Heart left ventricle (tissue), 16 donors: Measurements from ENCODE around the gene PODNL1. TPM values are rescaled to one million over a fixed set of nuclear protein-coding genes. Genes with fewer than 3 reads are reported as not detected.

ENCODE experiments used
- ATAC-seq, 4 donors: fragments of 200-7000 bp; cut with Tn5 transposase; one replicate each; pipeline ENCODE4 v1.9.1; 2020 to 2022; ENCODE audit warnings: moderate library complexity in 4 of 4, mild to moderate bottlenecking in 3 of 4, moderate number of reproducible peaks in 1 of 4
- DNase-seq, 5 donors: peaks; one replicate each; pipeline ENCODE4 v3.0.0-alpha.2; 2020
- H3K27ac ChIP-seq, 12 donors: fragments of 200-600 bp; sonication (generic) in 4 of 12; one replicate each; pipeline versions ENCODE4 v1.5.0 to v1.8.0; 2016 to 2022; ENCODE audit warnings: mild to moderate bottlenecking in 2 of 12
- H3K27me3 ChIP-seq, 9 donors: fragments of 200-600 bp; sonication (generic) in 2 of 9; one replicate each; pipeline versions ENCODE4 v1.5.1 to v1.8.0; 2016 to 2022; ENCODE audit warnings: mild to moderate bottlenecking in 3 of 9
- H3K36me3 ChIP-seq, 9 donors: fragments of 200-600 bp; sonication (generic) in 2 of 9; one replicate each; pipeline versions ENCODE4 v1.5.0 to v1.8.0; 2018 to 2022; ENCODE audit warnings: mild to moderate bottlenecking in 2 of 9
- H3K4me1 ChIP-seq, 12 donors: fragments of 200-600 bp; sonication (generic) in 4 of 12; one replicate each; pipeline versions ENCODE4 v1.5.0 to v1.8.0; 2016 to 2022; ENCODE audit warnings: mild to moderate bottlenecking in 3 of 12
- H3K4me3 ChIP-seq, 12 donors: fragments of 200-600 bp; sonication (generic) in 4 of 12; one replicate each; pipeline versions ENCODE4 v1.5.0 to v1.8.0; 2017 to 2022; ENCODE audit warnings: mild to moderate bottlenecking in 9 of 12, moderate library complexity in 4 of 12
- H3K9me3 ChIP-seq, 12 donors: fragments of 200-600 bp; sonication (generic) in 4 of 12; one replicate each; pipeline versions ENCODE4 v1.5.0 to v1.8.0; 2016 to 2022; ENCODE audit warnings: mild to moderate bottlenecking in 1 of 12
- POLR2A ChIP-seq, 2 donors: fragments of 450-650 bp; IDR thresholded peaks; one replicate each; pipeline ENCODE4 v1.6.1; 2017; ENCODE audit warnings: antibody characterized with exemption in 2 of 2, mild to moderate bottlenecking in 2 of 2, moderate library complexity in 2 of 2
- WGBS, 4 donors: extraction: QIAGEN DNeasy Blood & Tissue Kit in 2 of 4; methylation state at CpG; one replicate each; pipeline versions ENCODE4 v1.1.5 to v1.1.7; 2013 to 2018; 5-methylcytosine and 5-hydroxymethylcytosine counted together
- intact Hi-C, 10 donors: fragments of 100-400 bp; cut with DNase I; formaldehyde crosslinking; loops; one replicate each; pipeline versions ENCODE4 v1.11.1 to v1.14.2; 2022
- polyA plus RNA-seq, 2 donors: library from polyadenylated mRNA; stranded (reverse); fragments of 200-250 nt; gene quantifications; one replicate each; pipeline ENCODE4 v1.2.3, GENCODE V29; 2013
- total RNA-seq, 9 donors: library from RNA; depleted of rRNA in 2 of 9; stranded (reverse); fragments of >200 nt in 2 of 9; fragmentation: NEBNext Ultra II Directional in 3 of 9; extraction: Animal tissue kit (Norgen Biotek cat#: 25700) in 3 of 9; gene quantifications; one replicate each; pipeline versions ENCODE4 v1.1.0 to v1.2.4, GENCODE V29; 2016 to 2023
- TF ChIP-seq, protein P1 (sequence below), 12 donors: fragments of 200-600 bp; sonication (generic) in 4 of 12; IDR thresholded peaks; one replicate each; pipeline versions ENCODE4 v1.5.0 to v1.8.0; 2018 to 2022; ENCODE audit warnings: antibody characterized with exemption in 12 of 12, mild to moderate bottlenecking in 5 of 12
- donor health status: ischemic (EF 13 %, LVEDD 7.1; RV severe dilation, severe dysfunction).
- donor health status: healthy with polysubstance abuse.
- donor health status: DM: no; HTN: yes; CAD: no.
- donor health status: DM: no; HTN: no; CAD: no.
- donor health status: ischemic (EF 25% LVEDD 6.9; RV normal size, moderate dysfunction).
- donor health status: ischemic (EF 25% LVEDD 5.7; RV mildly dilated, moderate dysfunction).
- donor health status: healthy.
- donor health status: DM: yes; HTN: yes; CAD: no.
- donor health status: ischemic (EF 35%, LVEDD 5.7; RV mildly dilated, moderate dysfunction).
- donor health status: nonischemic (EF 11% LVEDD 7.7; RV severe dilation, severe dysfunction).
- donor health status: DM: yes; HTN: yes; CAD: no.
- donor health status: PGD.
- donor health status: ischemic (EF 29% LVEDD 5.4; RV normal size, mild dysfunction).
- donor health status: nonischemic (EF 23%, LVEDD 6.1; RV moderate dilation, normal function).

The PODNL1 gene
- total and polyA plus RNA-seq, 11 donors, result 0.36 to 6.3 (median 1.6) TPM; not detected in 1

DNA sequence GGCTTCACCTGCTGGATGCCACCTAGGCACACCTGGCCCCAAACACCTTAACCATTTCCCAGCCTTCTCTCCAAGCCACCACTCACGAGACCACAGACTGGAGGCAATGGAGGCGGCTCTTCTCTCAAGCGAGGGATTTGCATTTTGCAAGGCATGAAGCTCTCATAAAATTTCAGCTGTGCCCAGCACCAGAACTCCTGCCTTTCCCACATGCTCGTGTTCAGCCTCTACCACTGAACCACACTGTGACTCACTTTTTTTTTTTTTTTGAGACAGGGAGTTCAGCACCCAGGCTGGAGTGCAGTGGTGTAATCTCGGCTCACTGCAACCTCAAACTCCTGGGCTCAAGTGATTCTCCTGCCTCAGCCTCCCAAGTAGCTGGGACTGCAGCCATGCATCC, 50.7 kb downstream of the PODNL1 start:
- ATAC-seq, result no peak

DNA sequence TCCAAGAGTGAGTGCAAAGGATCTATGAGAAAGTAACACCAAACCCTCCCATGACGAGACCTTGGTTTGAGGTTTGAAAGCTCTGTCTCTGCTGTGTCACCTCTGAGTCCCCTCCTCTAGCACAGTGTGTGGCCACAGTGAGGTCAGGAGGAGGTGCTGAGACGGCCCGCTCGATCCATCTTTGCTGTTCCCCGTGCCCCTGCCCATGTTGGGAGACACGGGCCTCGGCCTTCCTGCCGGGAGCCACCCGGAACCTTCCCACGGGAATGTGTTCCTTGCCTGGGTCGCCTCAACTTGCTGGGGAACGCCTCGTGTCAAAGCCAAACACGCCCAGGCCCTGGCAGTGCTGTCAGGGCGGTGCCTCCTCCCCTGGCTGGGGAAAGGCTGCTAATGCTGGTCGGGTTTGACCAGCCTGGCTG, 51.2 kb downstream of the PODNL1 start:
- no peak for TF ChIP-seq POLR2A (IDR thresholded peaks at IDR 0.05)
- TF ChIP-seq, protein P1, sequence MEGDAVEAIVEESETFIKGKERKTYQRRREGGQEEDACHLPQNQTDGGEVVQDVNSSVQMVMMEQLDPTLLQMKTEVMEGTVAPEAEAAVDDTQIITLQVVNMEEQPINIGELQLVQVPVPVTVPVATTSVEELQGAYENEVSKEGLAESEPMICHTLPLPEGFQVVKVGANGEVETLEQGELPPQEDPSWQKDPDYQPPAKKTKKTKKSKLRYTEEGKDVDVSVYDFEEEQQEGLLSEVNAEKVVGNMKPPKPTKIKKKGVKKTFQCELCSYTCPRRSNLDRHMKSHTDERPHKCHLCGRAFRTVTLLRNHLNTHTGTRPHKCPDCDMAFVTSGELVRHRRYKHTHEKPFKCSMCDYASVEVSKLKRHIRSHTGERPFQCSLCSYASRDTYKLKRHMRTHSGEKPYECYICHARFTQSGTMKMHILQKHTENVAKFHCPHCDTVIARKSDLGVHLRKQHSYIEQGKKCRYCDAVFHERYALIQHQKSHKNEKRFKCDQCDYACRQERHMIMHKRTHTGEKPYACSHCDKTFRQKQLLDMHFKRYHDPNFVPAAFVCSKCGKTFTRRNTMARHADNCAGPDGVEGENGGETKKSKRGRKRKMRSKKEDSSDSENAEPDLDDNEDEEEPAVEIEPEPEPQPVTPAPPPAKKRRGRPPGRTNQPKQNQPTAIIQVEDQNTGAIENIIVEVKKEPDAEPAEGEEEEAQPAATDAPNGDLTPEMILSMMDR (IDR thresholded peaks at IDR 0.05), result no peak
- ATAC-seq (no peak), DNase-seq (no peak)
- no peaks in the 10 kb centered on the region for H3K36me3 ChIP-seq
- no peak overlapping the region for H3K4me3 ChIP-seq
- H3K4me1 ChIP-seq, result peaks cover 0 to 9% (median 1%) of the 10 kb centered on the region in 12 donors
- H3K27ac ChIP-seq, result no peak overlapping the region
- intact Hi-C loops, result loop anchor here in 5 of 10 donors (10.0 kb wide), 3 partner anchors 158 to 458 kb away; no protein-coding TSS in a partner anchor
- WGBS, 4 donors, result 71 to 78% (median 72%) methylated on average over 13 to 16 of the region's 16 CpGs
- no peaks in the 10 kb centered on the region for H3K27me3 ChIP-seq
- H3K9me3 ChIP-seq, result no peaks in the 10 kb centered on the region

More for the DNA sequence above, 50.7 kb downstream of the PODNL1 start:
- TF ChIP-seq, protein P1 (IDR thresholded peaks at IDR 0.05), result no peak
- no peak for TF ChIP-seq POLR2A (IDR thresholded peaks at IDR 0.05)
- H3K27me3 ChIP-seq, result no peaks in the 10 kb centered on the region
- no peak for DNase-seq
- intact Hi-C loops, result loop anchor here in 5 of 10 donors (10.0 kb wide), 3 partner anchors 157 to 457 kb away; no protein-coding TSS in a partner anchor
- no peaks in the 10 kb centered on the region for H3K9me3 ChIP-seq
- no peak overlapping the region for H3K27ac ChIP-seq
- WGBS, 4 donors, result 73 to 86% (median 80%) methylated on average over 5 of the region's 5 CpGs
- no peaks in the 10 kb centered on the region for H3K36me3 ChIP-seq
- no peak overlapping the region for H3K4me3 ChIP-seq
- peaks cover 0 to 8% (median 0%) of the 10 kb centered on the region in 12 donors for H3K4me1 ChIP-seq

DNA sequence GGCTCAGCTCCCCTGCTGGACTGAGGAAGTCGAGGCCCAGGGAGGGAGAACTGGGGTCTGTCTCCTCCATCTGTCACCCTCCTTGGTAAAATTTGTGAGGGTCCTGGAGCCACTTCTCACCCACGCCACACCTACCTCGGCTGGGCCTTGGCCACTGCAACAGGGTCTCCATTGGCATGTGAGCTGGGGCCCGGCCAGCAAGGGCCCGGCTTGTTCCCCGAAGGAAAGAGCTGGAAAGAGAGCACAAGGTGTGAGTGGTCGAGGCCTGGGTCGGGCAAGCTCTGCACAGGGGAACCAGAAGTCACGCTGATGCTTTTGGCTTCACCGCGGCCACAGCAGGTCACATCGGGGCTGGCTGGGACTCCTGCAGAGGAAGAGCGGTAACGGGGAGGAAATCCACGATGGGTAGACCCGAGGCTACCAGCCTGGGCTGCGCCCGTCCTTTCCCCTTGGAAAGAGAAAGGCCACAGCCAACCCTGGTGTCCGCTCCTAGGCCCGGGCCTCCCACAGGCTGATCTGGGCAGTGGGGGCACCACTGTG, 52.3 kb downstream of the PODNL1 start:
- no peak overlapping the region for H3K27ac ChIP-seq
- TF ChIP-seq, protein P1 (IDR thresholded peaks at IDR 0.05), result no peak
- no peak for TF ChIP-seq POLR2A (IDR thresholded peaks at IDR 0.05)
- H3K4me1 ChIP-seq, result peaks cover 0 to 20% (median 12%) of the 10 kb centered on the region in 12 donors
- DNase-seq, result no peak
- intact Hi-C loops, result loop anchor here in 5 of 10 donors (10.0 kb wide), 3 partner anchors 159 to 459 kb away; no protein-coding TSS in a partner anchor
- H3K36me3 ChIP-seq, result no peaks in the 10 kb centered on the region
- ATAC-seq, result no peak
- 89 to 95% (median 93%) methylated on average over 14 to 20 of the region's 20 CpGs for WGBS, 4 donors
- no peak overlapping the region for H3K4me3 ChIP-seq
- H3K9me3 ChIP-seq, result no peaks in the 10 kb centered on the region
- no peaks in the 10 kb centered on the region for H3K27me3 ChIP-seq

DNA sequence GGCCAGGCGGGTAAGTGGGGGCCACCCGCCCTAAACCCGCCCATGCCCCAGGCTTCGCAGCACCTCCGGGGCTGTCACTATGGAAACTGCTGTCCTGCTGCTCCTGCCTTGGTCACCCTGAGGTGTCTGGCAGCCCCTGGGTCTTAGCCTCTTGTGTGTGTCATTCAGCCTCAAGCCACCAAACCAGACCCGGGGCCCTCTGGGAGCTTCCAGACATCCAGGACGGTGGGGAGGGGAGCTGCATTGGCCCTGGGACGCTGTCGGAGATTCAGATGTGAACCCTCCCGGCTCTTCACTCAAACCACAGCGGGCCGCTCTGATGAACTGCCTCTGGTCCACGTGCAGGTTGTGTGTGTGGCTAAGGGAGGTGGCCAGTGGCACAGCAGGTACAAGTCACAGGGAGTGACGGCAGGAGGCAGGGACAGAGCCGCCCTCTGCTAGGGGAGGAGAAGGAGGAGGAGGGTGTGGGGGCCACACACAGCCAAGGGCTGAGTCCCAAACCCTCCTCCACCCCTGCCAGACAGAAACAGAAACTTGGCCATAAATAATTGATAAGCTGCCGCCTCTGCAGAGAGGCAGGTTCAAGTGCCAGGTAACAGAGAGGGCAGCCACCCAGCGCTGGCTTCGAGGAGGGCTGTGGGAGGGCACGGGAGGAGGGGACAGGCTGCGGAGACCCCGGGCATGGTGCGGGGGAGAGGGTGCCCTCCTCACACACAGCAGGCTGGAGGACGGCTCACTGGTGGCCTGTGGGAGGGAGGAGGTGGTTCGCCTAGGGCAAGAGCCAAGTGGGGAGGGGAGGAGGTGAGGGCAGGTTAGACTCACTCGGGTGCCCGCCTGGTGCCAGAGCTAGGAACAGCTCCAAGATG, 53.3 kb downstream of the PODNL1 start:
- no peak for ATAC-seq

More for the DNA sequence above, 53.3 kb downstream of the PODNL1 start:
- H3K36me3 ChIP-seq, result no peaks in the 10 kb centered on the region
- H3K27me3 ChIP-seq, result no peaks in the 10 kb centered on the region
- TF ChIP-seq POLR2A (IDR thresholded peaks at IDR 0.05), result no peak
- TF ChIP-seq, protein P1 (IDR thresholded peaks at IDR 0.05), result no peak
- H3K9me3 ChIP-seq, result no peaks in the 10 kb centered on the region
- DNase-seq, result no peak
- WGBS, 4 donors, result 61 to 76% (median 68%) methylated on average over 22 to 26 of the region's 26 CpGs
- intact Hi-C loops, result loop anchor here in 8 of 10 donors (5.0 to 10.0 kb wide), 7 partner anchors 67 to 460 kb away; partner anchors contain the start of genes DCAF15 (in 2 of the 8) and ASF1B (in 1 of the 8)
- peaks cover 0 to 27% (median 18%) of the 10 kb centered on the region in 12 donors for H3K4me1 ChIP-seq
- H3K4me3 ChIP-seq, result no peak overlapping the region
- H3K27ac ChIP-seq, result no peak overlapping the region
